Measurements from ENCODE around the gene GSK3B. TPM values are rescaled to one million over a fixed set of nuclear protein-coding genes. Genes with fewer than 3 reads are reported as not detected.

The GSK3B gene
- total RNA-seq, 3 donors from 2014 or later (not counting 1 experiment from before 2014, with no cell fraction given) = 61.3 to 67.0 (median 62.7) TPM

GRCh38 chr3:120102674-120103073 is 8.4 kb upstream of the GSK3B start:
- Histone ChIP-seq H3K27ac (ENCODE audit: low read length) (no peak overlapping the region), H3K4me3 (ENCODE audit: low read length) (no peak overlapping the region), H3K27me3 (ENCODE audit: control insufficient read depth, insufficient read depth, low read length) (no peaks in the 10 kb centered on the region), H3K9me3 (ENCODE audit: control insufficient read depth, insufficient read depth, low read length) (no peaks in the 10 kb centered on the region), H3K4me1 (ENCODE audit: control insufficient read depth, insufficient read depth, low read length) (no peaks in the 10 kb centered on the region), H3K36me3 (ENCODE audit: control insufficient read depth, insufficient read depth, low read length) (no peaks in the 10 kb centered on the region)
- H3K27ac Mint-ChIP-seq = no peak overlapping the region
- WGBS (ENCODE audit: insufficient coverage) = 100% methylated on average over 2 of the region's 3 CpGs
- ATAC-seq (no peak), DNase-seq (no peak)
- TF ChIP-seq CTCF (IDR thresholded peaks at IDR 0.05) = no peak
- no peaks in the 10 kb centered on the region for H3K27me3 Mint-ChIP-seq (ENCODE audit: low read depth in 2 of 2)
- no peak overlapping the region for H3K4me3 Mint-ChIP-seq
- no peaks in the 10 kb centered on the region for H3K36me3 Mint-ChIP-seq
- H3K9me3 Mint-ChIP-seq = no peaks in the 10 kb centered on the region
- peaks cover 6 to 17% of the 10 kb centered on the region in 2 donors for H3K4me1 Mint-ChIP-seq
- intact Hi-C loops (cut with micrococcal nuclease) = no loop called here

GRCh38 chr3:120102232-120102631 is 8.0 kb upstream of the GSK3B start:
- Mint-ChIP-seq H3K27me3 (ENCODE audit: low read depth in 2 of 2) (no peaks in the 10 kb centered on the region), H3K9me3 (no peaks in the 10 kb centered on the region), H3K36me3 (no peaks in the 10 kb centered on the region), H3K27ac (no peak overlapping the region), H3K4me3 (no peak overlapping the region), H3K4me1 (peaks cover 6 to 17% of the 10 kb centered on the region in 2 donors)
- TF ChIP-seq CTCF (IDR thresholded peaks at IDR 0.05) = no peak
- ATAC-seq = no peak
- DNase-seq = no peak
- no CpG with 5 or more reads among the region's 3 CpGs for WGBS (ENCODE audit: insufficient coverage)
- H3K27ac ChIP-seq (ENCODE audit: low read length) = no peak overlapping the region
- H3K27me3 ChIP-seq (ENCODE audit: control insufficient read depth, insufficient read depth, low read length) = no peaks in the 10 kb centered on the region
- H3K9me3 ChIP-seq (ENCODE audit: control insufficient read depth, insufficient read depth, low read length) = no peaks in the 10 kb centered on the region
- H3K4me3 ChIP-seq (ENCODE audit: low read length) = no peak overlapping the region
- no peaks in the 10 kb centered on the region for H3K4me1 ChIP-seq (ENCODE audit: control insufficient read depth, insufficient read depth, low read length)
- H3K36me3 ChIP-seq (ENCODE audit: control insufficient read depth, insufficient read depth, low read length) = no peaks in the 10 kb centered on the region
- intact Hi-C loops (cut with micrococcal nuclease) = no loop called here

GRCh38 chr3:120101624-120102023 is 7.4 kb upstream of the GSK3B start:
- Histone ChIP-seq H3K9me3 (ENCODE audit: control insufficient read depth, insufficient read depth, low read length) (no peaks in the 10 kb centered on the region), H3K4me1 (ENCODE audit: control insufficient read depth, insufficient read depth, low read length) (no peaks in the 10 kb centered on the region), H3K27me3 (ENCODE audit: control insufficient read depth, insufficient read depth, low read length) (no peaks in the 10 kb centered on the region), H3K36me3 (ENCODE audit: control insufficient read depth, insufficient read depth, low read length) (no peaks in the 10 kb centered on the region), H3K27ac (ENCODE audit: low read length) (no peak overlapping the region), H3K4me3 (ENCODE audit: low read length) (no peak overlapping the region)
- Mint-ChIP-seq H3K27ac (no peak overlapping the region), H3K27me3 (ENCODE audit: low read depth in 2 of 2) (no peaks in the 10 kb centered on the region), H3K4me3 (no peak overlapping the region), H3K36me3 (no peaks in the 10 kb centered on the region), H3K4me1 (peaks cover 6 to 17% of the 10 kb centered on the region in 2 donors), H3K9me3 (no peaks in the 10 kb centered on the region)
- intact Hi-C loops (cut with micrococcal nuclease) = no loop called here
- whole genome bisulfite sequencing (ENCODE audit: insufficient coverage) = 96% methylated on average over 2 of the region's 3 CpGs
- no peak for ATAC-seq
- no peak for DNase-seq
- no peak for TF ChIP-seq CTCF (IDR thresholded peaks at IDR 0.05)

- ATAC-seq = no peak
- no peak for DNase-seq
- H3K27me3 Mint-ChIP-seq (ENCODE audit: low read depth in 2 of 2) = no peaks in the 10 kb centered on the region
- H3K36me3 ChIP-seq (ENCODE audit: control insufficient read depth, insufficient read depth, low read length) = no peaks in the 10 kb centered on the region
- peaks cover 11 to 23% of the 10 kb centered on the region in 2 donors for H3K4me1 Mint-ChIP-seq
- no peaks in the 10 kb centered on the region for H3K9me3 Mint-ChIP-seq
- no peak overlapping the region for H3K27ac Mint-ChIP-seq
- no peak overlapping the region for H3K4me3 ChIP-seq (ENCODE audit: low read length)
- no peak overlapping the region for H3K4me3 Mint-ChIP-seq
- intact Hi-C loops (cut with micrococcal nuclease) = no loop called here
- H3K36me3 Mint-ChIP-seq = no peaks in the 10 kb centered on the region
- no peaks in the 10 kb centered on the region for H3K27me3 ChIP-seq (ENCODE audit: control insufficient read depth, insufficient read depth, low read length)
- WGBS (ENCODE audit: insufficient coverage) = 100% methylated on average over 1 of the region's 1 CpG
- no peaks in the 10 kb centered on the region for H3K9me3 ChIP-seq (ENCODE audit: control insufficient read depth, insufficient read depth, low read length)
- TF ChIP-seq CTCF (IDR thresholded peaks at IDR 0.05) = no peak
- peaks cover 6% of the 10 kb centered on the region for H3K4me1 ChIP-seq (ENCODE audit: control insufficient read depth, insufficient read depth, low read length)
- H3K27ac ChIP-seq (ENCODE audit: low read length) = no peak overlapping the region
These were observed 6.5 kb upstream of the GSK3B start for GRCh38 chr3:120100711-120101110.
